DMS153 treated with DMSO at 0.1 percent for 48 hours (cell line): ENCODE measurements around the gene ZNF485.
"Not testable (repeated sequence)": the region's sequence is repeated elsewhere in the genome, so short reads cannot be mapped to it uniquely, and the experiment has no call there.

Experiments used
- DNase-seq: peaks from one replicate; lab custom pipeline; 2025; ENCODE audit not compliant: unreplicated experiment; lab: John Stamatoyannopoulos, UW

ZNF485 gene

DNA sequence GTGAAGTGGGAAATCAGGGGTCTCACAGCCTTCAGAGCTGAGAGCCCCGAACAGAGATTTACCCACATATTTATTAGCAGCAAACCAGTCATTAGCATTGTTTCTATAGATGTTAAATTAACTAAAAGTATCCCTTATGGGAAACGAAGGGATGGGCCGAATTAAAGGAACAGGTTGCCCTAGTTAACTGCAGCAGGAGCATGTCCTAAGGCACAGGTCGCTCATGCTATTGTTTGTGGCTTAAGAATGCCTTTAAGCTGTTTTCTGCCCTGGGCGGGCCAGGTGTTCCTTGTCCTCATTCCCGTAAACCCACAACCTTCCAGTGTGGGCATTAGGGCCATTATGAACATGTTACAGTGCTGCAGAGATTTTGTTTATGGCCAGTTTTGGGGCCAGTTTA, 4.7 kb upstream of the ZNF485 start:
- DNase-seq: not testable (repeated sequence)

DNA sequence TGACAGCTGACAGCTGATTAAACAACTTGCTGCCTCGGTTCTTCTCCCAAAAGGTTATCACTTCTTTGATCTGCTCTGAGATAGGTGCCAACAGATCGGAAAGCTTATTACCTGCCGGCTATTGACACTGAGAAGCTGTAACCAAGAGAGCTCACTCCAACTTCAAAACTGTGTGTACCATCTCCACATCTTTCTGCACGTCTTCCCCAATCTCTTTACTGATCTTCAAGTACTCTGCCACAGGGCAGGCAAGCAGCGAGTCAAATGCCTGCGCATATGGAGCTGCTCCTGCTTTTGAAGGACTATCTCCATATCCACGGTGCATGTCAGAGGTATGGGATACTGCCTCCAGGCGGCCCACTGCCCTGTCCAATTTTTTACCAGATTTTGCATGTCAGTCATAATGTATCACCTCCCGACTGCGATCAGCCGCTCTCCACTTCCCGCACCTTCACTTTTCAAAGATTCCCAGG, 352 bp upstream of the ZNF485 start:
- no peak for DNase-seq

DNA sequence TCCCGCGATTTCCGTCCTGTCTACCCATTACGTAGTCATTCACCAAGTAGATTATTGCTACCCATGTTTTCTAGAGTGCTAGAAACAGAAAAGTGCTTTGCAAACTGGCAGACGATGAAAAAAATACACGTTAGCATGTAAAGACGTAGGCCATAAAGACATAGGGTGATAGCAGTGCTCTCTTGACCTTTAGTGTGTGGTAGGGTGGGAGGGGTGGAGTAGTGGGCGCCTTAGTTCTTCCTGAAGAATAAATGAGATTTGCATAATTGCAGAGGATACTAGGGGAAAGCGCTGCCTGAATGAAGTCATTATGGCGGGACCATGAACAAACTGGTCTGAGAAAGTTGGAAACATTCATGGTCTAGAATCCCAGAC, 948 bp downstream of the ZNF485 start:
- no peak for DNase-seq

DNA sequence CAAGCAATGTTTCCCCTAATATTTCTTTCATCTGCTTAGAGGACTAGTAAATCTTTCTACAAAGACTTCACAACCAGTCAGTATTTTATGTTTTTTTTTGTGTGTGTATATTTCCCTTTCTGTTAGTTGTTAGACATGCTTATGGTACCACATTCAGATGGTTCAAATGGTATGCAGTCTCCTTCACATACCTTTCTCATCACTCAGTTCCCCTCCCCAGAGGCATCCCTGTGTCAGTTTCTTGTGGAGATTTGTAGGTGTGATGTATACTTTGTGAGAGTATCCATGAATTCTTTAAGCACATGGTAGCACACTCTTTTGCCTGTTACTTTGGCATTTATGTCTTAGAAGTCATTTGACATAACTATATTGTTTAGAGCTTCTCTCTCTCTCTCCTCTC, 4.4 kb downstream of the ZNF485 start:
- DNase-seq: no peak

DNA sequence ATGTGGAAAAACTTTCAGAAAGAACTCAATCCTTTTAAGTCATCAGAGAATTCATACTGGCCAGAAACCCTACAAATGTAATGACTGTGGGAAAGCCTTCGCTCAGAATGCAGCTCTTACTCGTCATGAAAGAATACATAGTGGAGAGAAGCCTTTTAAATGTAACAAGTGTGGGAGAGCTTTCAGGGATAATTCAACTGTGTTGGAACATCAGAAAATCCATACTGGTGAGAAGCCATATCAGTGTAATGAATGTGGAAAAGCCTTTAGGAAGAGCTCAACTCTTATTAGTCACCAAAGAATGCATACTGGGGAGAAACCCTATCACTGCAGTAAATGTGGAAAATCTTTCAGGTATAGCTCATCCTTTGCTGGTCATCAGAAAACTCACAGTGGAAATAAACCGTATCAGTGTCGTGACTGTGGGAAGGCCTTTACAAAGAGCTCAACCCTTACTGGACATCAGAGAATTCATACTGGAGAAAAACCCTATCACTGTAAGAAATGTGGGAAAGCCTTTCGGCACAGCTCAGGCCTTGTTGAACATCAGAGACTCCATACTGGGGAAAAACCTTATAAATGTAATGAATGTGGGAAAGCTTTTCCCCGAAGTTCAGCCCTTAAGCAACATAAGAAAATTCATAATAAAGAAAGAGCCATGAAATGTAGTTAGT, 10.6 kb downstream of the ZNF485 start:
- no peak for DNase-seq

DNA sequence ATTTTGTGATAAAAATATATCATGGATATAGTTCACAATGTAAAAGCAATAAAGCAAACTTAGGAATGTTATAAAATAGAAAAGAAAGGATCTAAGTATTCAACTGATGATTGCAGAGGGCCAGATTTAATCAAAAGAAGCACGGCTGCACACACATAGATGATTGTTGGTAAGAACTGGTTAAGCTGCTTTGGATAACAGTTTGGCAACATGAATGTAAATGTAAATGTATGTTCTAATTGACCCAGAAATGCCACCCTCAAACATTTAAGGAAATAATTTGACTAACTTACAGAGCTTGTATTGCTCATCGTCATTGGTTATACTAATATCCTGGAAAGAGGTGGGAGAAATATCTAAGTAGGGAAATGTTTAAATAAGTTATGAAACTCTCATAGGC, 13.1 kb downstream of the ZNF485 start:
- DNase-seq: no peak

DNA sequence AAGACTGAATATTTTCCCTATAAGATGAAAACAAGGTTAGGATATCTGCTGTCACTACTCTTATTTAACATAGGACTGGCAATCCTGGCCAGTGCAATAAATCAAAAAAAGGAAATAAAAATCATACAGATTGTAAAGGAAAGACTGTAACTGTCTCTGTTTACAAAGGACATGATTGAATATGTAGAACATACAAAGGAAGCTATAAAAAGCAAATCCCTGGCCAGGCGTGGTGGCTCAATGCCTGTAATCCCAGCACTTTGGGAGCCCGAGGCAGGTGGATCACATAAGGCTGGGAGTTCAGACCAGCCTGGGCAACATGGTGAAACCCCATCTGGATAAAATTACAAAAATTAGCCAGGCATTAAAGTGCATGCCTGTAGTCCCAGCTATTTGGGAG, 15.8 kb downstream of the ZNF485 start:
- no peak for DNase-seq

DNA sequence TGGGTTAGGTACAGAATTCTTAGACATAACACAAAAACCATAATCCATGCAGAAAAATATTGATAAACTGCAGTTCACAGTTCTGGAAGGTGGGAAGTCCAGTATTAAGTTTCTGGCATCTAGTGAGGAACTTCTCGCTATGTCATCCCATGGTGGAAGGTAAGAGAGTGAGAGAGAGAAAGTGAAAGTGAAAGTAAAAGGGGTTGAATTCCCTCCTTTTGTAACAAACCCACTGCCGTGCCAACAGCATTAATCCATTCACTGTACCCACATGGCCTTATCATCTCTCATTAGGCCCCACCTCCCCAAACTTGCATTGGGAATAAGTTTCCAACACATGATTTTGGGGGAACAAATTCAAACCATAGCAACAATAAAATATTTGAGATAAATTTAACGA, 17.1 kb downstream of the ZNF485 start:
- no peak for DNase-seq

DNA sequence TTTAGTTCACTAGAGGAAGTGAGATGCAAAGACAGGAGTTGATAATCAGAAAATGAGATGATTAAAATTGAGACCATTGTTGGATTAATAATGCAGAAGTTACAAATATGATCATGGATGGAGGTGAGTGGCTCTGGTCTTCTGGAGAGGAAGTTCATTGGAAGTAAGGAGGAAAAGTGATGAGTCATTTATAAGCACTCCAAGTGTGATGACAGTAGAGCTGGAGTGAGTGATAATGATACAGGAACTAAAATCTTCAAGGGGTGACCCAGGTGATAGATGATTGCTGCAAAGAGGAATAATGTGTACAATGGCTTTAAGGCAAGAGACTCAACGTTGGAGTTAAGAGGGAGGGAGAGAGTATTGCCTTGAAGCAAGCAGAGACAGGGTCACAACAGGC, 21.7 kb downstream of the ZNF485 start:
- DNase-seq: no peak

DNA sequence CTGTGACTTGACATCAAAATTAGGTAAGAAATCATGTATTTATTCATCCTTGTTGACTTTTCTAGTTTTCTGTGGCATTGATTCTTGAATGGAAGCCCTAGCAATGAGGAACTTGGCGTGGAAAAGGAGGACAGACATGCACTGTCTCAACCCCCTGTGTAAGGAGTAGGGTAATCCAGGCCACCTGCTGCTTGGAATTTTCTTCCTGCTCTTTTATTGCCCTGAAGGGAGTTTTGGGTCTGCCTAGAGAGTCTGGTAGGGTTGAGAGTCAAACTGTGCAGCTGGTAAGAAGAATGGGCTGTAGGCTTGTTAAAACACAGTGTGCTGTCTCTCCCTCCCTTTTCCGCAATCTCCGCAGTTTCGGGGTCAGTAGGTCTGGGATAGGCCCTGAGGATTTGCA, 22.7 kb downstream of the ZNF485 start:
- no peak for DNase-seq

DNA sequence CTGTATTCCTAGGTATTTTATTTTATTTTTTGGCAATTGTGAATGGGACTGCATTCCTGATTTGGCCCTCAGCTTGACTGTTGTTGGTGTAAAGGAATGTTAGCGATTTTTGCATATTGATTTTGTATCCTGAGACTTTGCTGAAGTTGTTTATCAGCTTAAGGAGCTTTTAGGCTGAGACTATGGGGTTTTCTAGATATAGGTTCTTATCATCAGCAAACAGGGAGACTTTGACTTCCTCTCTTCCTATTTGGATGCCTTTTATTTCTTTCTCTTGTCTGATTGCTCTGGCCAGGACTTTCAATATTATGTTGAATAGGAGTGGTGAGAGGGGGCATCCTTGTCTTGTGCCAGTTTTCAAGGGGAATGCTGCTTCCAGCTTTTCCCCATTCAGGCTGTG, 29.6 kb downstream of the ZNF485 start:
- not testable (repeated sequence) for DNase-seq

DNA sequence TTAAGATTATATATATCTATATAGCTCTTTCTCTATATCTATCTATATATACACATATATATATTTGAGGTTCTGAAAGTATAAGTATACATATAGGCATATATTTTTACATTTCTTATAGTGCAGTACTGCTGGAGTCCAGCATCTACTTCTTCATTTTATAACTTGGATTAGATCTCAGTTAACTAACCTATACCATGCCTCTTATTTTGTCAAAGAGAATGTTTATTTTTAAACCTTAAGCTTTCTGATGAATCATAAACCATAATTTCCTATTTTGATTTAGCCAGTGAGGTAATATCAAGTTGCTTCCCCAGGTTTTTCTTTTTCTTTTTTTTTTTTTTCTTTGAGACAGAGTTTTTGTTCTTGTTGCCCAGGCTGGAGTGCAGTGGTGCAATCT, 34.4 kb downstream of the ZNF485 start:
- DNase-seq: no peak

DNA sequence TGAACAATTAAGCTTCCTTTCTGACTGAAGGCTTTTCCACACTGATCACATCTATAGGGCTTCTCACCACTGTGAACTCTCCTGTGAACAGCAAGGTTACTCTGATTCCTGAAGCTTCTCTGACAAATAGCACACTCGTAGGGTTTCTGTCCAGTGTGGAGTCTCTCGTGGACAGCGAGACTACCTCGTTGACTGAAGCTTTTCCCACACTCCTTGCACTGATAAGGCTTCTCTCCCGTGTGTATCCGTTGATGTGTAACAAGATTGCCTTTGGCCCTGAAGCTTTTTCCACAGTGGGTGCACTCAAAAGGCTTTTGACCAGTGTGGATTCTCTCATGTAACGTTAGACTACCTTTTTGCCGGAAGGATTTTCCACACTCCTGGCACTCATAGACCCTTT, 38.0 kb downstream of the ZNF485 start:
- no peak for DNase-seq

DNA sequence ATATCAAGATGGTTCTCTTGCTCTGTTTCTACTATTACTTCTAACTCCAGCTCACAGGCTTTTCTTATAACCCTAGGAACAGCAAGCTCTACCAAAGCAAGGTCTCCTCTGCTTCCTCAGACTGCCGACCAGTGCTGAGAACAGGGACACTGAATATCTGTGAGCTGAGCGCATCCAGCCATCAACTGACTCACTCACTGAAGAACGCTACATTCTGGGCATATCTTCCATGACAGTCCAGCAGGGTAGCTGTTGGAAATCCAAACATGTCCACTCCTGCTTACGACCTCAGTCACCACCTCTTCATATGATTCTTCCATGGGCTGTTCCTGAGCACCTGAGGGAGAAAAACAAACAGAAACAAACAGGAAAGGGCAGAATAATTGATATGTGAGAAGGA, 39.6 kb downstream of the ZNF485 start:
- DNase-seq: no peak

DNA sequence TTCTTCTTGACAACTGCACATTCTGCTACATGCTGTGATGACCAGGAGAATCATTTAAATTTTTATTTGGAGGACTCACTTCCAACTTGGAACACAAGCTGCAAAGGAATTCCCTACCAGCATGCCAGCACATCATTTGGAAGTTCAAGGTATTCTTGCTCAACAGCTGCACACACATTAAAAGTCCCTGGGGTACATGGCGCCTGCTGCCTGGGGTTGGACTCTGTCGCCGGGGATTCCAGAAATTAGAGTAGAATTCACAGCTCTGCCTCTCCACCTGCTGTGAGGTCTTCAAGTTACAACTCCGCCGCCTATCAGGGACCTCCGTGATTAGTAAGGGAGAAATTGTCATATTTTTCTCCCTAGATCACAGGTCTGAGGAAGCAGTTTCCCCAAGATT, 41.3 kb downstream of the ZNF485 start:
- no peak for DNase-seq

DNA sequence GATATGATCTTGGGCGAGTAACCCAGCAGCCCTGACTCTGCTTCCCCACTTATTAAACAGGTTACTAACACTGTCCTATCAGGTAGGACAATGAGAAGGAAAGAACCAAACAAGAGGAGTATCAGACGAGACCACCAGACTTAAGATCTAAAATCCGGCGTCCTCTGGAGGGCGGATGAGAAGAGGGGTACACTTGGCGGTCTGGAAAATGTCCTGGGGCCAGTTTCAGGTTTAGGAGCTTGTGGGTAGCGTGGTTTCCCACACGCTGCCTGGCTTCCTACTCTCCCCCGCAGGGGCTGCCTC, 41.8 kb downstream of the ZNF485 start:
- DNase-seq: no peak

DNA sequence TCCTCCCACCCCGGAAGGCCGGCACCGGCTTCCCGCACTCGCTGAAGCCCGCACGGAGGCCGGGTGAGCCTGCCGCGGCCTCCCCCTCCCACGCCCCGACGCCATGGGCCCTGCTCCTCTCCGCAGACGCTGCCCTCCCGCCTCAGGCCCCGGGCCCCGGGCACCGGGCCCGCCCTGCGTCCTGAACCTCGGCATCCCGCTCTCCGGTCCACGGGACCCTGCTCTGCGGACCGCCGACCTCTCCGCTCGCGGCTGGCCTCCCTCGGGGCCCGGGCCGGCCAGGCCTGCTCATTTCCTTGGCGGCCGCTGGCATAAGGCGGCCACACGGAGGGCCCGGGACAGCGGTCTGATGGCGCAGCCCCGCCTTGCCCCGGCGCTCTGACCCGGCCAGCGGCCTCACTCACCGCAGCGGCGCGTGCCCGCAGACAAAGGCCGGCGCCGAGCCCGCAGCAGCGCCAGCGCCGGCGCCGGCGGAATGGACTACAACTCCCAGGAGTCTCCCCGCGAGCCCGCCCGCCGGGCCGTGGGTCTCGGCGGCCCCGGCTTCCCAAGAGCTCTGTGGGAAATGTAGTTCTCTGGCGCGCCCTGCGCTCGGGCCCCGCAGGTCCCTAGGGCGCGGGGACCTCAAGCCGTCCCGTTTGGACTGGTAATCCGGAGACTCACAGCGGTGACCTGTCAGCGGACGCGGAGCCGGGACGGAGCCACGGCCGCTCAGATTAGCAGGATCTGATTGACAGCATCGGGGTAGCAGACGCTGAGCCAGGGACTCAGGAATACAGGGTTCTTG, 42.4 kb downstream of the ZNF485 start, which contains the start of gene ZNF32:
Gene ZNF32, minus strand, starts transcription at position 484 of the 787 bp plus-strand sequence. CDS start 2,748 bp downstream, outside the sequence.
- DNase-seq: peak; percentile 46

DNA sequence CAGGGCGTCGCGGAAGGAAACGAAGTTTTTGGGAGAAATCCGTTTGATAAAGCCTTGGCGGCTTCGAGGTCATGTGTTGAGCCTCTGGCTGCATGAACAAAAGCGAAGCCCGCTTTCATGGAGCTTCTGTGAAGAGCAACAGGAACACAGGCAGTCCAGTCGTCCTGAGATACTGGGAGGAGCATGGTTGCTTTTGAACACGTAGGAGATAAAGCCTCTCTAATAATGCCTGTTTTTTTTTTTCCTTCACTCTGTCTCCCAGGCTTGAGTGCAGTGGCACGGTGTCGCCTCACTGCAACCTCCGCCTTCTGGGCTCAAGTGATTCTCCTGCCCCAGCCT, 42.9 kb downstream of the ZNF485 start:
- no peak for DNase-seq

DNA sequence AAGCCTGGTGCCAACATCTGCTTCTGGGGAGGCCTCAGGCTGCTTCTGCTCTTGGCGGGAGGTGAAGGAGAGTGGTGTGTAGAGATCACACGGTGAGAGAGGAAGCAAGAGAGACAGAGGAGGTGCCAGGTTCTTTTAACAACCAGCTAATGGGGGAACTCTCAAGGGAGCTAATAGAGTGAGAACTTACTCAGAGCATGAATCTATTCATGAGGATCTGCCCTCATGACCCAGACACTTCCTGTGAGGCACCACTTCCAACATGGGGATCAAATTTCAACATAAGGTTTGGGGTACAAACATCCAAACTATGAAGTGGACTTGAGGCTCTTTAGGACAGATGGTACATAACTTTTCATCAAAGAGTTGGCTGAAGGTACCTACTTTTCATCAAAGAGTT, 47.5 kb downstream of the ZNF485 start:
- DNase-seq: no peak

DNA sequence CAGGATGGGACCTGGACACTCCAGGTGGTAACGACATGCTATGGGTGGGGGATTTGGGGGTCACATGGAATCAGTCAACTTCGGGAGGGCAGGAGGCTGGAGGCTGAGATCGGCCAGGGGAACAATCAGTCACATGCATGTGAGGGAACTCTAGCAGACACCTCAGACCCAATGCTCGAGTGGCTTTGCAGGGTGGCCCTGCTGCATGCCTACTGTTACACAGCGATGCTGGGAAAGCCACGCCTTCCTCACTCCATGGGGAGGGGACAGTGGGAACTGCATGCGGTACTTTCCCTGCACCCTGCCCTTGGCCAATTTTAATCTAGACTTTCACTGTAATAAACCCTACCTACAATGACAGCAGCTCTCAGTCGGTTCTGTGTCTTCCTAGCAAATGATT, 49.1 kb downstream of the ZNF485 start:
- no peak for DNase-seq

DNA sequence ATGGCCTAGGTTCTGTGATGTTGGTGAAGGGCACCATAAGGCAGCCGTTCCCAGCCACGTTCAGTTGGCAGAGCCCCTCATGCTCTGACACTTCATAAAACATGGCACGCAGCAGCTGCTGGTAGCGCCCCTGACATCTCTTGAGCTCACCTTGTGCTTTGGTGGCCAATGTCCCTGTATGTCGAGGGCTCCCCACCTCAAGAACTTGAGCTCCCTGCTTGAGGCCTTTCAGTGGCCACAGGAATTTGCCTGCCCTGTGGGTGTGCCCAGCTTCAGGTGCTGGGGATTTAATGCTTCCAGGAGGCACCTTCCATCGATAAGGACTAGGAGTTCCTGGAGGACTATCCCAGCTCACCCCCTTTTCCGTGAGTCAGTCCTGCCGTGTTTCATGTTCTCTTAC, 52.0 kb downstream of the ZNF485 start:
- DNase-seq: no peak

DNA sequence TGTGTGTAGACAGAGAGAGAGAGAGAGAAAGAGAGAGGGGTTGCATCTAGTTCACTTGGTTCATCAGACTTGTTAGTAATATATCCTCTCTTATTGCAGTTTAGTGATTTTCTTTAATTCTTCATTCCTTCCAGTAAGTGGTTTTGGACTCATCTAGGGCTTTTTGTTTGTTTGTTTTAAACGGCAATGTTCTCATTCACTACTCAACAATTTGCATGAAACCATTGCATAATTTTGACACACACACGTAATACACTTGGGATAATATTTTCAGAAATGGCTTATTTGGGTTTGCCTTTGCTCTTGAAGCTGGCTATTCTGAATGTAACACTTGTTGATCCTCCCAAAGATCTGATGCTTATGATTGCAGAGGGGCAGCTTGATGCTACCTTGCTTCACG, 58.8 kb downstream of the ZNF485 start:
- DNase-seq: no peak

DNA sequence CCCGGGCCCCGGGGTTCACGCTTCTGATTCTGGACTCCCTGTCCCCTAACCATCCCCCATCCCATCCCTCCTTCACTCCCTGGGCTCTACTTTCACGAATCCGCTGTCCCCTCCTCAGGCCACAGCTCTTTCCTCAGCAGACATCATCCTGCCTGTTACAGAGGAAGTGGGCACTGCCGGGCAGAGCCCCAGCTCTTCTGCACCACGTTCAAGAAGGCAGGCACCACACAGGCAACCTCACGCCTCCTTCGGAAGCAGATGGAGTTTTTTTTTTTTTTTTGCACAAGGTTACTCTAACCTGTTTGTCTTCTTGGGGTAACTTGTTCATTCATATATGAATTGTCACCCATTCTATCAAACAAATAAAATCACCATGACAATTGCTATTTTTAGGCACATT, 60.3 kb downstream of the ZNF485 start:
- no peak for DNase-seq
